ENCODE data around the gene MSX1.

GRCh38 chr4:4860600-4861389 is 1.3 kb downstream of the MSX1 start:
- TF ChIP-seq TAF1 (IDR thresholded peaks at IDR 0.05; ENCODE audit: borderline replicate concordance, insufficient read depth, low read length): no peak
- peak; percentile 35; the same call in 1 of the 2 replicates for TF ChIP-seq POLR2AphosphoS5 (IDR thresholded peaks at IDR 0.05; ENCODE audit: low read depth, low read length)
- TF ChIP-seq REST (IDR thresholded peaks at IDR 0.05; ENCODE audit: insufficient read depth in 1 of 2, low read depth in 2 of 2, low read length in 2 of 2): no peak
- 0 out of 2 replicates have a peak, but pooled peaks have one; percentile 43 for TF ChIP-seq SIN3A (IDR thresholded peaks at IDR 0.05; ENCODE audit: borderline replicate concordance, insufficient read depth, low read length)
- TF ChIP-seq FOXP2 (optimal IDR thresholded peaks at IDR 0.05; ENCODE audit: borderline replicate concordance, extremely low read depth, extremely low read length, insufficient read depth): no peak

All from PFSK-1 (cell line).